GM19035 (cell line): ENCODE data around the gene TIMM9.
"Not testable (repeated sequence)": the region's sequence is repeated elsewhere in the genome, so short reads cannot be mapped to it uniquely, and the experiment has no call there.

Experiments used
- ATAC-seq: cut with Tn5 transposase; IDR thresholded peaks from one replicate; pipeline ENCODE4 v1.9.1; 2021; ENCODE audit not compliant: unreplicated experiment

The TIMM9 gene

GRCh38 chr14:58427281-58428117 lies at the start of gene TIMM9, which contains the start of gene KIAA0586:
Gene TIMM9 (minus strand): TSS chr14:58427531. CDS start chr14:58411945, 15,586 bp downstream.
Gene KIAA0586 (plus strand): TSS chr14:58427719. CDS start chr14:58428265, 546 bp downstream.
- peak; percentile 90 for ATAC-seq

DNA sequence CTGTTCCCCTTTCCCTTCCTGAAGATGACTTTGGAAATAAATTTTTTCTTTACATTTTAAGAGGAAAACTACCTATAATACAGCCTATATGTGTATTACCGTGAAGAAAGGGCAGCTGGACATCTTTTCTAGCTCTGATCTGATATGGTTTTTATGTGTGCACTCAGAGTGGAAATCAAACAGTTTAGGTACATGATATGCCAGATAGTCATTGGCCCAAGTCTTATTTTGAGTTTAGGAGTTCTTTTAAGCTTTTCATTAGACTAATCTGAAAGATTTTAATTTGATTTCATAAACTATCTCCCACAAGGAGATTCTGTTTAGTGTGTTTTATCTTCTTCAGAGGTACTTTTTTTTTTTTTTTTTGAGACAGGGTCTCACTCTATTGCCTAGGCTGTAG lies 49.0 kb upstream of the TIMM9 start:
- no peak for ATAC-seq

GRCh38 chr14:58469309-58469708 lies 42.0 kb upstream of the TIMM9 start:
- no peak for ATAC-seq

DNA sequence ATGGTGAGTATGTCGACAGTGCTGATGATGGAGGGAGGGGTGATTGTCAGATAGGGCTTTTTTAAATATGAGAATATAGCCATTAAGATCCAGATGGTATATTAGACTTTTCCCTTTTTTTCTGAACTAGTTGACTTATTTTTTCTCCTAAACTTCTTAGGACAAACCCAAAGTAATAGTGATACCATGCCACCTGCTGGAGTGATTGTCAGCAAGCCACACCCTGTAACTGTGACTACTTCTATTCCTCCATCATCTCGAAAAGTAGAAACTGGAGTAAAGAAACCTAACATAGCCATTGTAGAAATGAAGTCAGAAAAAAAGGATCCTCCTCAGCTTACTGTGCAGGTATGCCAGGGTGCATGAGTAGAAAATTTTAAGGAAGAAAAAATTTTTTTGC lies 40.2 kb upstream of the TIMM9 start:
- no peak for ATAC-seq

DNA sequence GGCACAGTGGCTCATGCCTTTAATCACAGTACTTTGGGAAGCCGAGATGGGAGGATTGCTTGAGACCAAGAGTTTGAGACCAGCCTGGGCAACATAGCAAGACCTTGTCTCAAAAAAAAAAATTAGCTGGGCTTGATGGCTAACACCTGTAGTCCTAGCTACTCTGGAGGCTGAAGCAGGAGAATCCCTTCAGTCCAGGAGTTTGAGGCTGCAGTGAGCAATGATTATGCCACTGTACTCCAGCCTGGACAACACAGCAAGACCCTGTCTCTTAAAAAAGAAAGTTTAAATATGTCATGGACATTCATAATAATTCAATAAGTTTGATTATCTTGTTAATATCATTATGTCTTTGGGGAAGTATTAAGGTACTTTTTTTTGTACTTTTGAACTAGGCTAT lies 39.1 kb upstream of the TIMM9 start:
- ATAC-seq = no peak

GRCh38 chr14:58465421-58465820 lies 38.1 kb upstream of the TIMM9 start:
- no peak for ATAC-seq

DNA sequence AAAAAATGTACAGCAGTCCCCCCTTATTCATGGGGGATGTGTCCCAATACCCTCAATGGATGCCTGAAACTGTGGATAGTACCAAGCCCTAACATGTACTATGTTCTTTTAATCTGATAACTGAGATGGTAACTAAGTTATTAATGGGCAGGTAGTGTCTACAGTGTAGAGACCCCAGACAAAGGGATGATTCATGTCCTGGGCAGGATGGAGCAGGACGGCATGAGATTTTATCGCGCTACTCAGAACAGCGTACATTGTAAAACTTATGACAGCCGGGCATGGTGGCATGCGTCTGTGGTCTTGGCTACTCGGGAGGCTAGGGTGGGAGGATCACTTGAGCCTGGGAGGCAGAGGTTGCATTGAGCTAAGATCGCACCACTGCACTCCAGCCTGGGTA lies 37.3 kb upstream of the TIMM9 start:
- no peak for ATAC-seq

DNA sequence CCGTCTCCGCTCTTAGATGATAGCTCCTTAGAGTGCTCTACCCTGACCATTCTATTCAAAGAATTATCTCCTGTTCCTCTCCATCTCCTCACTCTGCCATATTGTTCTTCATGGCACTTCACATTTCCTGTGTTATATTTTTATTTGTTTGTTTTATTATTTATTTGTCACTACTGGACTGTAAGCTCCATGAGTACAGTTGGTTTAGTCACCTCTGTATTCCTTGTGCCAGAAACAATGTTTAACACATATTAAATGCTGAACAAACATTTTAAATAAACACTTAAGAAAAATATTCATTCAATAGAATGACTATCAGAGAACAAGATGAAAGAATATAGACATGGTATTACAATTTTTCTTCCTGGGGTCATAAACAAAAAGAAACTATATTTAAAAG lies 35.8 kb upstream of the TIMM9 start:
- ATAC-seq = no peak

DNA sequence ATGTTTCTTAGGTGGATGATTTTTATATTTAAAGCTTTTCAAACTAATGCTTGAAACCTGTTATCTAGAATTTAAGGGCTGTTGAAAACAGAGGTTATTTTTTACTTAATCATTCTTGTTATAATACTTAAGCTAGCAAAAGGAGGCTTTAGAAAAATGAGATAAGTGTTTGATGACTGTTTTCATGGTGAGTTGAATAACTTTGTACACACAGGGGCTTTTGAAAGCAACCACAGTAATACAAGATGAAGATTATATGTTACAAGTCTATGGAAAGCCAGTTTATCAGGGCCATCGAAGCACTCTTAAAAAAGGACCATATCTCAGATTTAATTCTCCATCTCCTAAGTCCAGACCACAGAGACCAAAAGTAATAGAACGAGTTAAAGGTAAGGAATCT lies 33.4 kb upstream of the TIMM9 start:
- no peak for ATAC-seq

- ATAC-seq = no peak
Observed at GRCh38 chr14:58455593-58456265, 28.4 kb upstream of the TIMM9 start.

- no peak for ATAC-seq
Observed at GRCh38 chr14:58444627-58445026, 17.3 kb upstream of the TIMM9 start.

- ATAC-seq = no peak
Observed at GRCh38 chr14:58439476-58439875, 12.1 kb upstream of the TIMM9 start.

GRCh38 chr14:58430156-58430555 lies 2.8 kb upstream of the TIMM9 start:
- no peak for ATAC-seq

DNA sequence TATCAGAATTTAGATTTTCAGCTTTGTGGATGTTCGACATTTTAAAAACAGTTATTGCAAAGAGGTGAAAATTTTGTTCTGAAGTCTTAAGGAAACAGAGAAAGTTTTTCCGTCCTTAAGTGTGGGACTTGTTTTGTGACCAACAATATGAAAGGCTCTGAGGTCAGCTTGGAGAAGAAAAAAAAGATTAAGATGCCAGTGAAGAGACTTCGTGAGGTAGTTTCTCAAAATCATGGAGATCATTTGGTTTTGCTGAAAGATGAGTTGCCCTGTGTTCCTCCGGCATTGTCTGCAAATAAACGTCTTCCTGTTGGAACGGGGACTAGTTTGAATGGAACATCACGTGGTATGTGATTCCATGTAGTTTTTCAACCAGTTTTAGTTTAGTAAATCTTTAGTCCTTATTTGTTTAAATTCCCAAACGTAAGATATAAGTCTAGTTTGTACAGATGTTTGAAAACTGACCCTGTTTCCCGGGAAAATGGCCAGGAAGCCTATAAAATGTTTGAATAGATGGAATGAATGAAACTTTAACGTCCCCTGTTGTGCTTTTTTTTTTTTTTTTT lies 870 bp upstream of the TIMM9 start:
- no peak for ATAC-seq

DNA sequence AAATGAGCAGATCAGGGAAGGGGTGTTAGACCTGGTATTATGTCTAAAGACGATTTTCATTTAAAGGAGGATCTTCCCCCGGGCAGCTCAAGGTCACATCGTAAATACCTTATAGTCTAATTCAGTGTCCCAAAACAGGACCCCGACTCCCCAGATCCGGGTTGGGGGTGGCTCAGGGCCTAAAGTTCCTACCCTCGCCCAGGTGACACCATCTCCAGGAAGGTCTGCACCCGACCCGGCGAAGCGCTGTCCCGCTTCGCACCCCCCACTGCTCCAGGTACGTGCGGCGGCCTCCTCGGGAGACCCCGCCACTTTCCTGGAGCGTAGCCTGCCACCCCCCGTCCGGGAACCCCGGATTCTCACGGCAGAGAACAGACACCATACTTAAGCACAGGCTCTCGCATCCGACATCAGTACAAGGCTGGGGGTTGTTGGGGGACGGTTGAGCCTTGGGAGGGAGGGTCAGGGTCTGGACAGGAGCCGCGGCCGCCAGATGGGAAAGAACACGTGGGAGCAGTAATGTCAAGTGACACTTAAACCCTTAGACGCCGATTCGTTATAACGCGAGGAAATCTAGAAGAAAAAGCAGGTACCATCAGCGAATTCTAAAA lies 556 bp downstream of the TIMM9 start:
- peak; percentile 47 for ATAC-seq

DNA sequence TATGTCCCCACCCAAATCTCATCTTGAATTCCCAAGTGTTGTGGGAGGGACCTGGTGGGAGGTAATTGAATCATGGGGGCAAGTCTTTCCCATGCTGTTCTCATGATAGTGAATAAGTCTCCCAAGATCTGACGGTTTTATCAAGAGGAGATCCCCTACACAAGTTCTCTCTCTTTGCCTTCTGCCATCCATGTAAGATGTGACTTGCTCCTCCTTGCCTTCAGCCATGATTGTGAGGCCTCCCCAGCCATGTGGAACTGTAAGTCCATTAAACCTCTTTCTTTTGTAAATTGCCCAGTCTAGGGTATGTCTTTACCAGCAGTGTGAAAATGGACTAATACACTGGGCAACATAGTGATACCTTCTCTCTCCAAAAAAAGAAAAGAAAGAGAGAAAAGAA lies 10.4 kb downstream of the TIMM9 start:
- ATAC-seq = not testable (repeated sequence)

GRCh38 chr14:58415636-58416547 lies 11.4 kb downstream of the TIMM9 start:
- no peak for ATAC-seq

DNA sequence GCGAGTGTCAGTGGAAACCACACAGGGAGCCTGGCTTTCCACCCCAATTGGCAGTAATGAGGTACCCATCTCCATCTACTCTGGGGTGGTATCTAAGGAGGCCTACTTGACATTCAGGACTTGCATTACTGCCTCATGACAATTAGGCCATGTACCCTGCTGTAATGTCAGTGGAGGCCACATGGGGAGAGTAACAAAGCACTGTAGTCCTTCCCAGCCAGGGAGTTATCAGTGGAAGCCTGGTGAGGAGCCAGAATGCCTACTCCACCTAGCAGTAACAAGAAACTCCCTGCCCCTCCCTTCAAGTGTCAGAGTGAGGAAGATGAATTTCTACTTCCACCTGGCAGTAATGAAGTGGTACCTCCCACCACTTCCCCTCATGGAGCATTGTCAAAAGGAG lies 12.5 kb downstream of the TIMM9 start:
- no peak for ATAC-seq

GRCh38 chr14:58408681-58409215 lies 18.6 kb downstream of the TIMM9 start:
- ATAC-seq = no peak

DNA sequence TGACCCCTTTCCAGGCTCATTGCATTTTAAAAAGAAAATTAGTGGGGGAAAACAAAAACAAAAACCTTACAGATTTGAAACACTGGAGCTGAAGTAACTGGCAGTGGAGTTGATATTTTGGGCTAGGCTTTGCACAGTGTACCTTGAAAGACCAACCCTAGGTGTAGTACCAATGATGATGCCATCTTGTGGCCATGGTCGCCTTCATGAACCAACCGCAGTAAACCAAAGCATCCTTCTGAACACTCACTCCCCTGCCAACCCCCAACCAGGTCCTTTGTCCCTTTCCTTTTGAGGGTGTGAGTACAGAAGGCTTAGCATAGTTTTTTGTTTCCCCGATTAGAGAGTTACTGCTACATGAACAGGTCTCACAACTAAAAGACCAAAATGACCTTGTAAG lies 25.7 kb downstream of the TIMM9 start:
- no peak for ATAC-seq
